Activated CD4-positive, alpha-beta T cell treated with anti-CD3 and anti-CD28 coated beads, Interleukin-2, amount 10 ng/mL, durations not matched to agents 7 days and 5 days (primary cell): ENCODE data around the gene HEMGN. TPM values are rescaled to one million over a fixed set of nuclear protein-coding genes. Genes with fewer than 3 reads are reported as not detected.
"Not testable (repeated sequence)": the region's sequence is repeated elsewhere in the genome, so short reads cannot be mapped to it uniquely, and the experiment has no call there.

Source experiments
- CTCF ChIA-PET: fragments of 350-600 bp; sonication (Branson Sonifier 250); formaldehyde crosslinking; loops from one replicate; lab custom pipeline; 2021; ENCODE audit warnings: antibody characterized with exemption; lab: Charles Lee
- POLR2A ChIA-PET: fragments of 350-600 bp; sonication (Branson Sonifier 250); formaldehyde crosslinking; loops from one replicate; lab custom pipeline; 2021; ENCODE audit warnings: antibody characterized with exemption; lab: Charles Lee
- DNase-seq: peaks from one replicate; pipeline ENCODE4 v3.0.0-alpha.2; 2020
- H3K27ac Mint-ChIP-seq: one replicate; pipeline ENCODE4 v1.8.0; 2021; ENCODE audit warnings: mild to moderate bottlenecking, moderate library complexity, mixed read lengths
- H3K27me3 Mint-ChIP-seq: one replicate; pipeline ENCODE4 v1.8.0; 2021; ENCODE audit warnings: mixed read lengths
- H3K36me3 Mint-ChIP-seq: one replicate; pipeline ENCODE4 v1.8.0; 2021; ENCODE audit warnings: low read depth, mixed read lengths
- H3K4me1 Mint-ChIP-seq: one replicate; pipeline ENCODE4 v1.8.0; 2021; ENCODE audit warnings: mixed read lengths
- H3K4me3 Mint-ChIP-seq: one replicate; pipeline ENCODE4 v1.8.0; 2021; ENCODE audit warnings: mild to moderate bottlenecking, moderate library complexity, mixed read lengths
- H3K9me3 Mint-ChIP-seq: one replicate; pipeline ENCODE4 v1.8.0; 2021; ENCODE audit warnings: mixed read lengths
- total RNA-seq, 2 experiments: library from RNA; stranded (reverse); gene quantifications; one replicate each; pipeline ENCODE4 v1.2.3, GENCODE V29; 2021

Gene HEMGN
- total RNA-seq, 2 experiments from 2014 or later, result 2.2 to 2.9 TPM

DNA sequence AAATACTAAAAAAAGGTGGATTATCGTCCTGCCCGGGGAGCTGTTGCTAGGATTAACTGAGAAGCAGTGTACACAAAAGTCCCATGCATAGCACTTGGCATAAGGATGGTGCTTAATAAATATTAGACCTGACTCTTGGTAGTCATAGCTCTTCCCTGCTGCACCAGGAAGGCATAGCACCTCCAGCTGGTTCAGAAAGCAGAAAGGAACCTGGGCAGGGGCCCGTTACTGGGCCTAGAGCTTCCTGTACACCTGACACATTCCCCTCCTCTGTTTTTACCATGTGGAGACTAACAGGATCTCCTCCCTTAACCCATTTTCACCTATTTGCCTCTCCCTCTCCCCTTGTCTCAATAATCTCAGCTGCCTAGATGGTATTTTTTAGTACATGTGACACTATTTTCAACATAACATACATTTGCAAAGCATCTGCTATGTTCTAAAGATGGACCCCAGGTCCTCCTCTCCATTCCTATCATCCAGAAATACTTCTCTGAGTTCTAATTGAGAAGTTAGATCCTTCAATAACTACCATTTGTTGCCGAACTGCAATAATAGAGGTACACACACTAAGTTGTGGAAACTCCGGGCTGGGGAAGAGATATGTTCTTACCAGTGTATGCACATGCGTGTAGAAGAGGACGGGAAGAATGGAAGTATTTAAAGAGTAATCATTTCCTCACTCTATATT, 42.0 kb upstream of the HEMGN start:
- DNase-seq, result no peak
- peaks cover 30% of the 10 kb centered on the region for H3K4me1 Mint-ChIP-seq
- peaks cover 1% of the 10 kb centered on the region for H3K27me3 Mint-ChIP-seq
- H3K9me3 Mint-ChIP-seq, result peaks cover 4% of the 10 kb centered on the region
- H3K36me3 Mint-ChIP-seq, result no peaks in the 10 kb centered on the region
- CTCF ChIA-PET, result interaction anchor here (0.8 to 1.9 kb wide), 2 partner anchors 8 to 15 kb away, joined by 3 to 6 read pairs; no protein-coding TSS in a partner anchor
- H3K4me3 Mint-ChIP-seq, result no peak overlapping the region
- POLR2A ChIA-PET, result no interaction called here
- H3K27ac Mint-ChIP-seq, result no peak overlapping the region

GRCh38 chr9:97978371-97979130, 40.6 kb upstream of the HEMGN start:
- ChIA-PET POLR2A (no interaction called here), CTCF (no interaction called here)
- H3K9me3 Mint-ChIP-seq, result peaks cover 4% of the 10 kb centered on the region
- H3K4me1 Mint-ChIP-seq, result peaks cover 30% of the 10 kb centered on the region
- H3K4me3 Mint-ChIP-seq, result no peak overlapping the region
- H3K27me3 Mint-ChIP-seq, result peaks cover 1% of the 10 kb centered on the region
- no peak overlapping the region for H3K27ac Mint-ChIP-seq
- no peak for DNase-seq
- no peaks in the 10 kb centered on the region for H3K36me3 Mint-ChIP-seq

DNA sequence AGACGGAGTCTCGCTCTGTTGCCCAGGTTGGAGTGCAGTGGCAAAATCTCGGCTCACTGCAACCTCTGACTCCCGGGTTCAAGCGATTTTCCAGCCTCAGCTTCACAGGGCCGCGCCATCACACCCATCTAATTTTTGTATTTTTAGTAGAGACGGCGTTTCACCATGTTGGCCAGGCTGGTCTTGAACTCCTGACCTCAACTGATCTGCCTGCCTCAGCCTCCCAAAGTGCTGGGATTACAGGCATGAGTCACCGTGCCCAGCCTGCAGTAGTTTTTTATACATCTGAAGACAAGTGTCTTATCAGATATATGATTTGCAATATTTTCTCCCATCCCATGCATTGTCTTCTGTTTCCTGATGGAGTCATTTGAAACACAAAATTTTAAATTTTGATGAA, 38.7 kb upstream of the HEMGN start:
- POLR2A ChIA-PET, H3K4me3 Mint-ChIP-seq, H3K9me3 Mint-ChIP-seq, H3K27me3 Mint-ChIP-seq, CTCF ChIA-PET, H3K36me3 Mint-ChIP-seq, DNase-seq, H3K27ac Mint-ChIP-seq: not testable (repeated sequence)
- H3K4me1 Mint-ChIP-seq, result peaks cover 22% of the 10 kb centered on the region

GRCh38 chr9:97975376-97975775, 37.4 kb upstream of the HEMGN start:
- no peak overlapping the region for H3K27ac Mint-ChIP-seq
- peaks cover 8% of the 10 kb centered on the region for H3K27me3 Mint-ChIP-seq
- ChIA-PET CTCF (interaction anchor here (0.6 to 1.1 kb wide), 2 partner anchors 22 to 47 kb away, joined by 3 to 4 read pairs; no protein-coding TSS in a partner anchor), POLR2A (no interaction called here)
- peaks cover 12% of the 10 kb centered on the region for H3K4me1 Mint-ChIP-seq
- no peak overlapping the region for H3K4me3 Mint-ChIP-seq
- peaks cover 4% of the 10 kb centered on the region for H3K9me3 Mint-ChIP-seq
- DNase-seq, result no peak
- H3K36me3 Mint-ChIP-seq, result no peaks in the 10 kb centered on the region

- ChIA-PET CTCF (interaction anchor here (1.5 to 3.4 kb wide), 2 partner anchors 10 to 28 kb away, joined by 3 to 17 read pairs; partner anchors contain the start of gene ANP32B), POLR2A (no interaction called here)
- Mint-ChIP-seq H3K4me1 (peaks cover 9% of the 10 kb centered on the region), H3K9me3 (peaks cover 4% of the 10 kb centered on the region), H3K4me3 (no peak overlapping the region), H3K36me3 (no peaks in the 10 kb centered on the region), H3K27me3 (peaks cover 8% of the 10 kb centered on the region), H3K27ac (no peak overlapping the region)
- DNase-seq, result no peak
Measured at GRCh38 chr9:97972753-97973152, 34.8 kb upstream of the HEMGN start.

DNA sequence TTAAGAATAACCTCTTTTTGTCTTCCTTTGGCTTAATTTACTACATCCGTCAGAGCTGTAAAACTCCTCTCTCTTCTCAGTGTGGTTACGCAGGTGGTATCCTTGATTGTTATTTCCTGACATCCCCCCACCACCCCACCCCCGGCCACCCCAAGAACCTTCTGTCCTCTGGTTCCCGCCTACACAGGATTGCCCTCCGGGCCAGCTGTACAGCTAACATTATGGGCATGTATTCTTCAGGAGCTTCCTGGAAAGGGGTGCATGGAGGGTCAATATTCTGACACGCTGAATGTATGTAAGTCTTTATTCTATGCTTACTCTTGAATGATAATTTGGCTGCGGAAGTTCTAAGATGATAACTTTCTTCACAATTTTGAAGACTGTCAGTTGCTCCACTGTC, 32.2 kb upstream of the HEMGN start:
- peak overlapping the region; percentile 11 for H3K27ac Mint-ChIP-seq
- ChIA-PET POLR2A (no interaction called here), CTCF (interaction anchor here (0.8 to 1.3 kb wide), 2 partner anchors 13 to 14 kb away, joined by 3 to 7 read pairs; partner anchors contain the start of gene ANP32B)
- peaks cover under 1% of the 10 kb centered on the region for H3K9me3 Mint-ChIP-seq
- DNase-seq, result no peak
- no peaks in the 10 kb centered on the region for H3K36me3 Mint-ChIP-seq
- peaks cover 9% of the 10 kb centered on the region for H3K4me1 Mint-ChIP-seq
- peaks cover 11% of the 10 kb centered on the region for H3K27me3 Mint-ChIP-seq
- H3K4me3 Mint-ChIP-seq, result no peak overlapping the region

DNA sequence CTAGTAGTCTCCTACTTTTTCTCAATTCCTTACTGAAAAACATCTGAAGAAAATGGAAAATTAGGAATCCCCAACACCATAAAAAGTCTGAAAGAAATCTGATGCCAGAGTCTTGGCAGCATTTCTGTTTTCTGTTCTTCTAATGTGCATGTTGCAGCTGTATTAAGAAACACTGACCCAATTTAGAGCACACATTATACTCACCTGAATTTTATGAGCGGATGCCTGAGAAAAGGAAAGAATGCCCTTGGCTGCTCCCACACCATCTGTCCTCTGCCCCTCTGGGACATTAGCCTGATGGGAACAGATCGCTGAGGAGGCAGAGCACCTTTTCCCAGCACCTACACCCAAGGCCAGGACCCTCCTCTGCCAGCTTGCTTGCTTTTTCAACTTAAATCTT, 31.0 kb upstream of the HEMGN start:
- H3K9me3 Mint-ChIP-seq, result no peaks in the 10 kb centered on the region
- ChIA-PET POLR2A (no interaction called here), CTCF (interaction anchor here (0.8 to 3.1 kb wide), 2 partner anchors 14 to 21 kb away, joined by 5 to 19 read pairs; partner anchors contain the start of gene ANP32B)
- no peaks in the 10 kb centered on the region for H3K36me3 Mint-ChIP-seq
- H3K4me3 Mint-ChIP-seq, result no peak overlapping the region
- H3K27ac Mint-ChIP-seq, result no peak overlapping the region
- no peak for DNase-seq
- peaks cover 9% of the 10 kb centered on the region for H3K4me1 Mint-ChIP-seq
- H3K27me3 Mint-ChIP-seq, result peaks cover 14% of the 10 kb centered on the region

- Mint-ChIP-seq H3K27ac (no peak overlapping the region), H3K4me3 (no peak overlapping the region), H3K9me3 (no peaks in the 10 kb centered on the region), H3K36me3 (no peaks in the 10 kb centered on the region), H3K27me3 (peaks cover 11% of the 10 kb centered on the region), H3K4me1 (peaks cover 9% of the 10 kb centered on the region)
- ChIA-PET POLR2A (no interaction called here), CTCF (interaction anchor here (1.2 to 3.1 kb wide), 3 partner anchors 16 to 71 kb away, joined by 3 to 19 read pairs (median 9); partner anchors contain the start of genes ANP32B and TRMO)
- DNase-seq, result no peak
Measured at GRCh38 chr9:97966493-97966892, 28.5 kb upstream of the HEMGN start.

DNA sequence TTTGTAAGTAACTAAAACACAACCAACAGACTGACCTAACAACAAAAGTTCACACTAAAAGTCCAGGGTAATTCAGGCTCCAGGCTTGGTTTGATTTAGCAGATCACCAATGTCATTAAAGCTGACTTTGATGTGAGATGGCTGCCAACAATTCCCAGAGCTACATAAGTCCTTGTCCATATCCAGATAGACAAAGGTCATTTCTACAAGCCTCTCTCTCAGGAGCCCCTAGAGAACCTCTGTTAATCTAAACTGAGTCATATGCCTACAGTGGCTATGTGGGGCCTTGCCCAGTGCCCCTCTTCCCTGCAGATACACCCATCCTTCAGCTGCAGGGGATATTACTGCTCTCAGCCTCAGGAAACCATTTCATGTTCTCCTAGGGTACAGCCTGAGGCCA, 26.9 kb upstream of the HEMGN start:
- CTCF ChIA-PET, result interaction anchor here (1.2 to 2.1 kb wide), 2 partner anchors 16 to 18 kb away, joined by 5 to 6 read pairs; partner anchors contain the start of gene ANP32B
- H3K4me1 Mint-ChIP-seq, result peaks cover 1% of the 10 kb centered on the region
- no peak for DNase-seq
- H3K4me3 Mint-ChIP-seq, result no peak overlapping the region
- POLR2A ChIA-PET, result no interaction called here
- H3K9me3 Mint-ChIP-seq, result no peaks in the 10 kb centered on the region
- H3K27me3 Mint-ChIP-seq, result peaks cover 11% of the 10 kb centered on the region
- no peaks in the 10 kb centered on the region for H3K36me3 Mint-ChIP-seq
- no peak overlapping the region for H3K27ac Mint-ChIP-seq

- no peak for DNase-seq
- no peaks in the 10 kb centered on the region for H3K9me3 Mint-ChIP-seq
- no peak overlapping the region for H3K4me3 Mint-ChIP-seq
- ChIA-PET POLR2A (no interaction called here), CTCF (interaction anchor here (1.2 to 1.4 kb wide), 2 partner anchors 20 to 40 kb away, joined by 3 to 5 read pairs; partner anchors contain the start of gene ANP32B)
- H3K27ac Mint-ChIP-seq, result no peak overlapping the region
- peaks cover 4% of the 10 kb centered on the region for H3K4me1 Mint-ChIP-seq
- peaks cover 11% of the 10 kb centered on the region for H3K27me3 Mint-ChIP-seq
- no peaks in the 10 kb centered on the region for H3K36me3 Mint-ChIP-seq
Measured at GRCh38 chr9:97963232-97963631, 25.3 kb upstream of the HEMGN start.

DNA sequence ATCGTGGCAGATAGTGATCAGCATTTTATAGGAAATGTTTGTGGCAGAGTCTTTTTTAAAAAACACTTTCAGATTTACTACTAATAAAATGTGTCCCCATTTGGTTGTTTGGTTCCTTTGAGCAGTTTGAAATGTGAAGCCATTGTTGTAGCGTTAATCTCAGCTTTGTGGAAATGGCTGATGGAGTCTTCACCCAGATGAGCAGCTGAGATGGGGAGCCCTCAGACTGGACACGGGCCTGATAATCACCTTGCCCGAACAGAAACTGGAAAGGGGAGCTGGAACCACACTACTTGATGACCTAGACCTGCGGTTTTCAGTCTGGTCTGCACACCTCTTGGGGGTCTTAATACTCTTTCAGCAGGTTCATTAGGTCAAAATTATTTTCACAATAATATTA, 24.6 kb upstream of the HEMGN start:
- Mint-ChIP-seq H3K9me3 (no peaks in the 10 kb centered on the region), H3K27ac (no peak overlapping the region), H3K4me1 (peaks cover 4% of the 10 kb centered on the region), H3K27me3 (peaks cover 11% of the 10 kb centered on the region), H3K4me3 (no peak overlapping the region), H3K36me3 (no peaks in the 10 kb centered on the region)
- POLR2A ChIA-PET, result no interaction called here
- no peak for DNase-seq
- CTCF ChIA-PET, result interaction anchor here (0.5 to 1.4 kb wide), 4 partner anchors 14 to 39 kb away, joined by 3 to 5 read pairs (median 3); partner anchors contain the start of gene ANP32B

- Mint-ChIP-seq H3K27me3 (peaks cover 10% of the 10 kb centered on the region), H3K9me3 (no peaks in the 10 kb centered on the region), H3K36me3 (no peaks in the 10 kb centered on the region), H3K4me3 (no peak overlapping the region), H3K4me1 (peaks cover 4% of the 10 kb centered on the region), H3K27ac (no peak overlapping the region)
- no peak for DNase-seq
- CTCF ChIA-PET, result interaction anchor here (0.5 to 1.1 kb wide), 3 partner anchors 13 to 83 kb away, joined by 3 read pairs; no protein-coding TSS in a partner anchor
- POLR2A ChIA-PET, result no interaction called here
Measured at GRCh38 chr9:97962136-97962535, 24.2 kb upstream of the HEMGN start.
